GM21576 (cell line): ENCODE results near the gene ZIM2.

Experiments used
- ATAC-seq: cut with Tn5 transposase; IDR thresholded peaks from one replicate; pipeline ENCODE4 v1.9.1; 2021; ENCODE audit warnings: mild to moderate bottlenecking, moderate library complexity; ENCODE audit not compliant: unreplicated experiment

The ZIM2 gene

GRCh38 chr19:56839652-56840450 is 675 bp downstream of the ZIM2 start:
- no peak for ATAC-seq

DNA sequence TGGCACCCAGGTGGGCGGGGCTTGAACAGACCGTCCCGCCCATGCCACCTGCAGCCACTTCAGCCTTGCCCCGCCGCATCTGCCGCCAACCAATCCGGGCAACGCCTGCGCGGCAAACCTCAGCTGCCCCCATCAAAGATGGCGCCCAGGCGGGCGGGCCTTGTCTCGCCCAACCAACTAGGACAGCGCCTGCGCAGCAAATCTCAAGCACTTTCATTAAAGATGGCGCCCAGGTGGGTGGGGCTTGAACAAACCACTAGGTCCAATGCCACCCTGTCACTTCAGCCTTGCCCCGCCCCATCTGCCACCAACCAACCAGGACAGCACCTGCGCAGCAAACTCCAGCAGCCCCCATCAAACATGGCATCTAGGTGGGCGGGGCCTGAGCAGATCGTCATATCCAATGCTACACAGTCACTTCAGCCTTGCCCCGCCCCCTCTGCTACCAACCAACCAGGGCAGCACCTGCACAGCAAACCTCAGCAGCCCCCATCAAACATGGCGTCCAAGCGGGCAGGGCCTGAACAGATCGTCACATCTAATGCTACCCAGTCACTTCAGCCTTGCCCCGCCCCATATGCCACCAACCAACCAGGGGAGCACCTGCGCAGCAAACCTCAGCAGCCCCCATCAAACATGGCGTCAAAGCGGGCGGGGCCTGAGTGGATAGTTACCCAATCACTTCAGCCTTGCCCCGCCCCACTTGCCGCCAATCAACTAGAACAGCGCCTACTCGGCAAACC is 1.4 kb downstream of the ZIM2 start:
- ATAC-seq = no peak

GRCh38 chr19:56838024-56838908 is 2.3 kb downstream of the ZIM2 start:
- ATAC-seq = no peak

DNA sequence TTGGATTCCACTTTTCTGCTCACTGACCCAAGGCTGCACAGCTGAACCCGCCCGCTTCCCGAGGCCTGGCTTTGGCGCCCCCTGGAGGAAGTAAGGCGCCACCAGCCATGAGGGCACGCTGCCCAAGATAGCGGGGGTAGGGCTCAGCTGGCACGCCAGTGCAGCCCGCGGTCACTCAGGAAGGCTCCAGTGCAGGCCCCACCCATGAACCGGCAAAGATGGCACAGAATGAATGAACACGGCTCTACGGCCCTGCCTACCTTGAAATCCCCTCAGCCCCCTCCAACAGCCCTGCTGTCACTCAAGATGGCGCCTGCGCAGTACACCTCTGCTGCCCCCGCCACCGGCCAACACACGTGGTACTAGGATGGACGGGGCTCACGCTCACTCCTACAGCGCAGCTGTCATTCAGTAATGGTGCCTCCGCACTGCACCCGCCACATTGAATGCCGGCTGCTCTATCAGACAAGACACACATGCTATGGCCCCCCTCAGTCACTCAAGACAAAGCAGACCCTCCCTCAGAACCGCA is 3.0 kb downstream of the ZIM2 start:
- ATAC-seq = no peak

DNA sequence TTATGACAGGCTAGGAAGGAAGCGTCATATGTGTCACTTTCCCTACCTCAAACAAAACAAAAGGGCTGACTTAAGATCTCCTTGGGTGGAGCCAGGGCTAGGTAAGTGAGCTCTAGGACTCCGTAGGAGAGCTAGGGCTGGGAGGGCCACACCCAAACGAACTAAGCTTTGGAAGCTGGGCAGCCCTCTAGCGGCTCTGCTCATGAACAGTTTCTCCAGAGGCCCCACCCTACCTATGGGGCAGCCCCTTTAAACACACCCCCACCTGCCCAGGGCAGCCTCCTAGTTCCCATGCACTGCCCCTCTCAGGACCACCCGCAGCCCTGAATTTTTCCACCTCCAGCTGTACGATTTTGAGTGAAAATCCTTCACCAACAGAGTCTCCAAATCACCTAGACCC is 3.5 kb downstream of the ZIM2 start:
- no peak for ATAC-seq

- no peak for ATAC-seq
These were observed 4.5 kb downstream of the ZIM2 start for GRCh38 chr19:56836059-56836458.

DNA sequence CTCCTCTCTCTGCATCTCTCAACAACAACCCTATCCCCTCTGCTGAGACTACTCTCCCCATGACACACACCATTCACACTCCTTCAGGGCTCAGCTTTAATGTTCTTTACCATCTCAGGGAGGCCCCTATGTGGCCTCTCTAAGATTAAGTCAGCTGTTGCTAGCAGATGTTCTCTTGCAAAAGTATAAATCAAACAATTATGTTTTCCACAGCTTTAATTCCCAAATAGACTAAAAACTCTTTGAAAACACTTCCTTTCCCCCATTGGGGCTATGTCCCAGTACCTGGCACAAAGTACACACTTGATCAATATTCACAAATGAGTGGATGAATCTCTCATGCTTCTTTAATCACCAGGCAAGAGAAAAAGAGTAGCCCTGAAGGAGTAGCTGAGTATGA is 5.1 kb downstream of the ZIM2 start:
- ATAC-seq = no peak

DNA sequence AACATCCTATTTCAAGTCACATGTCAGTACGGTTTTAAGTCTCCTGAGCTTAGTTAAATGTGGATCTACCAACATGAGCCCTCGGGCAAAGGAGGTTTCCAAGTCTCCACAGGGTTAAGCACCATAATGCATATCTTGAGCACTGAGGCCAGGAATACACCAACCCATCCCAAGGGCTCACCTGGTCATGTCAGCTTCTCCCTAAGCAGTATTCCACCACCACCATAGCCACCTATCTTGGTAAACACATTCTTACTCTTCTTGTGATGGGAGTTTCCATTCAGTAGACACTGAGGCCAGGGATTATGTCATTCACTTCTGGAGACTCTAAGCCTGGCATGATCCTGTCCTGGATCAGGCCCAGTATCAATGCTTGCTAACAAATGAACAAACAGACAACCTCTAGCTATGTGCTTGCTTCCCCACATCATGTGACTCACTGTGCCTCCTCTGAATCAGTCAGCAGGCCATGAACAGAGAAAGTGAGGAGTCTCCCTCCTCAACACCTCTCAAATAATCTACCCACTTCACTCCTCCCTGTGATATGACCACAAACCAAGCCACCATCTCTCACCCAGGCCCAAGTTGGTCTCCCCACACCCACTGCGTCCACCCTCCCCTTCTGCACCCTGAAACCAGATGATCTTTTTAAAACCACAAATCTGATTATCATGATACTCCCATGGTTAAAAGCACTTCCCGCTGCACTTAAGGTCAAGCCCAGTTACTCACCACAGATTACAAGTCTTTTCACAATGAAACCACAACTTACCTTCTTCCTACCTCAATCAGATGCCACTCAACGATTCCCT is 5.8 kb downstream of the ZIM2 start:
- ATAC-seq = no peak

- no peak for ATAC-seq
These were observed 8.1 kb downstream of the ZIM2 start for GRCh38 chr19:56832352-56832928.

DNA sequence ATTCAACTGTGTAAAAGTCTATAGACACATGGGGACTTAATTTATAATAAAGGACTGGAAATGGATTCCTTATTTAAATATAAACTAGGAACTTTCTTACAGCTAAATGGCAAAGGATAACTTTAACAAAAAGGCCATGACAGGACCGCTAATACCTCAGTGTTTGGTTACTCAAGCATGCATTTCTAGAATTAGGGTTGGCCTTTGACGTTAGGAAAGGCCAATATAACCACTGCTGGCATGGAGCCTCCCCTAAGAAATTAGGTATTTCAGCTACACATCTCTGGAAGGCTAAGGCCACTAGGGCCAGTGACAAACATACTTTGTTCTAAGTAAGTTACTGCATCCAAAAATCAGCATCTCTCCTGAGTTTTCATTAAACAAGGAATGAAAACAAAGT is 9.3 kb downstream of the ZIM2 start:
- ATAC-seq = no peak

- no peak for ATAC-seq
These were observed 10.9 kb downstream of the ZIM2 start for GRCh38 chr19:56829596-56829995.

- ATAC-seq = no peak
These were observed 12.8 kb downstream of the ZIM2 start for GRCh38 chr19:56827708-56828107.

- no peak for ATAC-seq
These were observed 16.6 kb downstream of the ZIM2 start for GRCh38 chr19:56823956-56824355.

GRCh38 chr19:56823417-56823816 is 17.1 kb downstream of the ZIM2 start:
- ATAC-seq = no peak

DNA sequence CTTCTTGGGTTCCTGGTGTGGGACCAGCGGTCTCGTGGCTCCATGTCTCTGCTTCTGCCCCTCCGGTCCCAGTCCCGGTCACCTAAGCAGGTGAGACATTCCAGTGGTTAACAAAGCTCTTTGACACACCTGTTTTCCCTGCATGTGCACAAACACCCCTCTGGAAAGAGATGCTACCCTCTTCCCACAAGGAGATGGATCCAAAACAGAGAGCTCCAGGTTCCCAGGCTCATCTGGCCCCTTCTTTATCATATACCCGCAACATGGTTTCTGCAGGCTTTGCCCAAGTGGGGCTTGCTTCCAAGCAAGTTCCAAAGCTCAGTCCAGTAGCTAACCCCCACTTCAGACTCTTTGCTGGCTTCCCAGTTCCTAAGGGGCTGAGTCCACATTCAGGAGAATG is 17.8 kb downstream of the ZIM2 start:
- no peak for ATAC-seq

DNA sequence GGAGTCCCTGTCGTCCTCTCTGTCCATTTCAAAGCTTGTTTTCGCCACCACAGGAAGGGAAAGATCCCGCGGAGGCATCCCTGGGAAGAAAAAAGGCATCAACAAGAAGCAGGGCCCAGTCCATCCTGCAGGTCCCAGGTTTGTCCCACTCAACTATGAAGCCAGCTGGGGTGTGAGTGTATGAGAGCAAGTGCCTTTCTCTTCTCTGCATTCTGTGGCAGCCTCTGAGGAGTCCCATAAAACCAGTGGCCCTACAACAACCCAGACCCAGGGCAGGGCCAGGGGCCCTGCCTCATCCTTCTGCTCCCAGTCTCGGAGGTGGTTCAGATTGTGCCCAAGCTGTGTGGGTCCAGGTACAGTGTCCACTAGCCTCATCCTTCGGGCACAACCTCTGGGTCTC is 18.9 kb downstream of the ZIM2 start:
- no peak for ATAC-seq

- ATAC-seq = no peak
These were observed 19.3 kb downstream of the ZIM2 start for GRCh38 chr19:56821209-56821608.

GRCh38 chr19:56819166-56819565 is 21.4 kb downstream of the ZIM2 start:
- ATAC-seq = no peak

DNA sequence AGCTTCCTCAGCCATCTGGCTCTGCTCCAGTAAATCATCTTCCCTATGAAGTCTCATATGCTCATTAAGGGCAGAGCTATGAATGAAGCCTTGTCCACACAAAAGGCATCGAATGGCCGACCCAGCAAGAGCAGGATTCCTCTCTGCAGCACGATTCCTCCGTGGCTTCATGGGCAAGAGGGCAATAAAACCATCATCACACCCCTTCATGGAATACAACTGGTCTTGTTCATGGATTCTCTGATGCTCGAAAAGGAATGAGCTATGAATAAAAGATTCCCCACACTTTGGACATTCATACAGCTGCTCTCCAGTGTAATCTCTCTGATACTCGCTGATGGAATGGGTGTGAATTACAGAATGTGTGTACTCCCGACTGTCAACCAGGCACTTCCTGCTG is 25.9 kb downstream of the ZIM2 start:
- ATAC-seq = no peak

DNA sequence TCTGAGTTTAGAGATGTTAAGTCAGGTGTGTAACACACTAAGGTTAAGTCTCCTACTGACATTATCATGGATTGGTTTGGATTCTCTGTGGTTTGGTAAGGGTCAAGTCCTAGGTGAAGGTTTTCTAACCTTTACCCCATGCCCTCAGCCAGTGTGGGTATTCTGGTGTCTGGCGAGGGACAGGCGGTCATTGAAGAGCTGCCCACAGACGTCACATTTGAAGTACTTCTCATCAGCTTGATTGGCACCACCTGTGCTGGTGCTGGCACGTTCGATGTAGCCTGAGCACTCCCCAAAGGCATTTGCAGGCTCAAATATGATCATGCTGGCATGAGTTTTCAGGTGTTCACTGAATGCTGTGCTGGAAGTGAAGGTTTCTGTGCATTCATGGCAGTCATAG is 27.0 kb downstream of the ZIM2 start:
- no peak for ATAC-seq
